HEK293T (cell line): Measurements from ENCODE around the gene NIN.

Experiments used
- BHLHE40 ChIP-seq: fragments of 450-650 bp; IDR thresholded peaks from 2 replicates; pipeline ENCODE4 v1.6.1; 2016; ENCODE audit warnings: mild to moderate bottlenecking, moderate library complexity, borderline replicate concordance
- CTBP1 ChIP-seq: fragments of 450-650 bp; IDR thresholded peaks from 2 replicates; pipeline ENCODE4 v1.6.1; 2016; ENCODE audit warnings: borderline replicate concordance
- ELF4 ChIP-seq: fragments of 450-650 bp; IDR thresholded peaks from 2 replicates; pipeline ENCODE4 v1.6.1; 2017; ENCODE audit warnings: antibody characterized with exemption
- FOXA1 ChIP-seq: fragments of 450-650 bp; IDR thresholded peaks from 2 replicates; pipeline ENCODE4 v1.6.1; 2016; ENCODE audit warnings: mild to moderate bottlenecking
- FOXK2 ChIP-seq: fragments of 450-650 bp; IDR thresholded peaks from 2 replicates; pipeline ENCODE4 v1.6.1; 2016; ENCODE audit warnings: mild to moderate bottlenecking
- FOXM1 ChIP-seq: fragments of 450-650 bp; IDR thresholded peaks from 2 replicates; pipeline ENCODE4 v1.6.1; 2017; ENCODE audit warnings: mild to moderate bottlenecking, borderline replicate concordance
- HDGF ChIP-seq: fragments of 450-650 bp; IDR thresholded peaks from 2 replicates; pipeline ENCODE4 v1.6.1; 2017; ENCODE audit warnings: antibody characterized with exemption, borderline replicate concordance
- L3MBTL2 ChIP-seq: fragments of 450-650 bp; conservative IDR thresholded peaks from 2 replicates; pipeline ENCODE4 v1.6.1; 2016; ENCODE audit warnings: mild to moderate bottlenecking
- NFRKB ChIP-seq: fragments of 450-650 bp; IDR thresholded peaks from 2 replicates; pipeline ENCODE4 v1.6.1; 2016; ENCODE audit warnings: mild to moderate bottlenecking, moderate library complexity
- PKNOX1 ChIP-seq: fragments of 450-650 bp; IDR thresholded peaks from 2 replicates; pipeline ENCODE4 v1.6.1; 2016
- SP1 ChIP-seq: fragments of 450-650 bp; IDR thresholded peaks from 2 replicates; pipeline ENCODE4 v1.6.1; 2017
- SUZ12 ChIP-seq: fragments of 450-650 bp; IDR thresholded peaks from 2 replicates; pipeline ENCODE4 v1.6.1; 2016; ENCODE audit warnings: mild to moderate bottlenecking
- TARDBP ChIP-seq: fragments of 450-650 bp; IDR thresholded peaks from 2 replicates; pipeline ENCODE4 v1.6.1; 2016
- ZNF384 ChIP-seq: fragments of 450-650 bp; IDR thresholded peaks from 2 replicates; pipeline ENCODE4 v1.6.1; 2016

DNA sequence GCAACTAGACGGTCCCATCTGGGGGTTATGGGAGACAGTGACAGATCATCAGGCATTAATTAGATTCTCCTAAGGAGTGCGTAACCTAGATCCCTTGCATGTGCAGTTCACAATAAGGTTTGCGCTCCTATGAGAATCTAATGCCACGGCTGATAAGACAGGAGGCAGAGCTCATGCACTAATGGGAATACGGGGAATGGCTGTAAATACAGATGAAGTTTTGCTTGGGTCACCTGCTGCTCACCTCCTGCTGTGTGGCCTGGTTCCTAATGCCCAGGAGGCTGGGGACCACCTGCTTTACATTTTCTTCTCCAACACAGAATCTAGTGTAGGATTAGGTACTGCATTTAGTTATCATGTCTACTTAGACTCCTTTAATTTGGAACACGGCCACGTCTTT is 113.2 kb downstream of the NIN start:
- TF ChIP-seq BHLHE40 (no peak), HDGF (no peak), SP1 (no peak), FOXA1 (no peak), TARDBP (no peak), NFRKB (no peak), SUZ12 (no peak), FOXM1 (no peak), ZNF384 (no peak), FOXK2 (no peak), ELF4 (no peak), L3MBTL2 (no peak), CTBP1 (no peak), PKNOX1 (no peak)
